CD4-positive, alpha-beta T cell treated with Interleukin-4 for 4 hours (primary cell): Measurements from ENCODE around the gene FNIP1.
"Not testable (repeated sequence)": the region's sequence is repeated elsewhere in the genome, so short reads cannot be mapped to it uniquely, and the experiment has no call there.

Experiments used
- DNase-seq: peaks from one replicate; pipeline ENCODE4 v3.0.0-alpha.2; 2020

FNIP1 gene

GRCh38 chr5:131595088-131596033 is 201.5 kb downstream of the FNIP1 start:
- DNase-seq, result peak; percentile 45

GRCh38 chr5:131593921-131594320 is 202.9 kb downstream of the FNIP1 start:
- DNase-seq, result no peak

- not testable (repeated sequence) for DNase-seq
Observed at GRCh38 chr5:131593436-131593835, 203.4 kb downstream of the FNIP1 start.
